GM23338 (cell line): ENCODE measurements around the gene AFF1. TPM values are rescaled to one million over a fixed set of nuclear protein-coding genes. Genes with fewer than 3 reads are reported as not detected.

ENCODE experiments used
- ATAC-seq: fragments of 200-7000 bp; cut with Tn5 transposase; 3 replicates; pipeline ENCODE4 v1.9.1; 2020
- DNase-seq: peaks from one replicate; pipeline ENCODE4 v3.0.0-alpha.2; 2015; ENCODE audit warnings: low spot score
- H2AFZ ChIP-seq: fragments of 200-600 bp; sonication (generic); 2 replicates; pipeline ENCODE4 v1.8.0; 2016; ENCODE audit warnings: antibody characterized with exemption, mild to moderate bottlenecking, moderate library complexity
- H3F3A ChIP-seq: fragments of 200-600 bp; sonication (generic); replicated peaks from 2 replicates; pipeline ENCODE4 v1.8.0; 2017; ENCODE audit warnings: antibody characterized with exemption, mixed run types, low read depth
- H3K27ac ChIP-seq: fragments of 200-600 bp; sonication (generic); 2 replicates; pipeline ENCODE4 v1.6.1; 2016; ENCODE audit warnings: low read depth
- H3K27me3 ChIP-seq: fragments of 200-600 bp; sonication (generic); 2 replicates; pipeline ENCODE4 v1.8.0; 2016; ENCODE audit warnings: mild to moderate bottlenecking, mixed run types, moderate library complexity; ENCODE audit not compliant: insufficient read depth
- H3K36me3 ChIP-seq: fragments of 200-600 bp; sonication (generic); 2 replicates; pipeline ENCODE4 v1.8.0; 2016; ENCODE audit warnings: mild to moderate bottlenecking; ENCODE audit not compliant: insufficient read depth
- H3K4me1 ChIP-seq: fragments of 200-600 bp; sonication (generic); 2 replicates; pipeline ENCODE4 v1.8.0; 2016; ENCODE audit warnings: mild to moderate bottlenecking, moderate library complexity; ENCODE audit not compliant: insufficient read depth
- H3K4me2 ChIP-seq: fragments of 200-600 bp; sonication (generic); 2 replicates; pipeline ENCODE4 v1.7.1; 2017; ENCODE audit warnings: mixed run types
- H3K4me3 ChIP-seq: fragments of 200-600 bp; sonication (generic); 2 replicates; pipeline ENCODE4 v1.6.1; 2016; ENCODE audit warnings: mixed run types
- H3K79me2 ChIP-seq: fragments of 200-600 bp; sonication (generic); replicated peaks from 2 replicates; pipeline ENCODE4 v1.8.0; 2017; ENCODE audit warnings: mild to moderate bottlenecking; ENCODE audit not compliant: insufficient read depth
- H3K9me2 ChIP-seq: fragments of 200-600 bp; sonication (generic); 2 replicates; pipeline ENCODE4 v1.8.0; 2017; ENCODE audit not compliant: insufficient read depth
- H4K20me1 ChIP-seq: fragments of 200-600 bp; sonication (generic); replicated peaks from 2 replicates; pipeline ENCODE4 v1.8.0; 2017; ENCODE audit warnings: mild to moderate bottlenecking; ENCODE audit not compliant: insufficient read depth
- H3K27ac Mint-ChIP-seq: 2 replicates; pipeline ENCODE4 v1.8.0; 2020; ENCODE audit warnings: inconsistent platforms, mild to moderate bottlenecking, moderate library complexity, mixed read lengths
- H3K27me3 Mint-ChIP-seq: 3 replicates; pipeline ENCODE4 v1.8.0; 2022; ENCODE audit warnings: low read depth, mild to moderate bottlenecking, moderate library complexity, mixed read lengths, inconsistent platforms; ENCODE audit not compliant: insufficient read depth, poor library complexity
- H3K36me3 Mint-ChIP-seq: 3 replicates; pipeline ENCODE4 v1.8.0; 2021; ENCODE audit warnings: low read depth, mild to moderate bottlenecking, inconsistent platforms, moderate library complexity, mixed read lengths
- H3K4me1 Mint-ChIP-seq: 3 replicates; pipeline ENCODE4 v1.8.0; 2020; ENCODE audit warnings: mild to moderate bottlenecking, inconsistent platforms, mixed read lengths
- H3K4me3 Mint-ChIP-seq: 3 replicates; pipeline ENCODE4 v1.8.0; 2021; ENCODE audit warnings: moderate library complexity, mild to moderate bottlenecking, inconsistent platforms, mixed read lengths
- H3K9me3 Mint-ChIP-seq: 3 replicates; pipeline ENCODE4 v1.8.0; 2020; ENCODE audit warnings: moderate library complexity, mild to moderate bottlenecking, inconsistent platforms, mixed read lengths
- CREB1 ChIP-seq: fragments of 250-450 bp; sonication (Bioruptor Pico); IDR thresholded peaks from 2 replicates; pipeline ENCODE4 v1.5.0; 2020; ENCODE audit warnings: low read depth, mild to moderate bottlenecking, moderate library complexity
- ETS1 ChIP-seq: IDR thresholded peaks from 2 replicates; pipeline ENCODE4 v1.6.1; 2016; ENCODE audit warnings: antibody characterized with exemption
- EZH2 ChIP-seq: fragments of 200-600 bp; sonication (generic); IDR thresholded peaks from one replicate; pipeline ENCODE4 v1.8.0; 2017; ENCODE audit warnings: antibody characterized with exemption, mild to moderate bottlenecking, low read depth; ENCODE audit not compliant: unreplicated experiment
- EZH2phosphoT487 ChIP-seq: fragments of 200-600 bp; sonication (generic); IDR thresholded peaks from one replicate; pipeline ENCODE4 v1.8.1; 2018; ENCODE audit warnings: antibody characterized with exemption; ENCODE audit not compliant: unreplicated experiment
- JUNB ChIP-seq: IDR thresholded peaks from one replicate; pipeline ENCODE4 v1.6.1; 2016; ENCODE audit warnings: antibody characterized with exemption; ENCODE audit not compliant: unreplicated experiment
- NANOG ChIP-seq: IDR thresholded peaks from 2 replicates; pipeline ENCODE4 v1.6.1; 2016; ENCODE audit warnings: antibody characterized with exemption, borderline replicate concordance
- POLR2AphosphoS5 ChIP-seq: IDR thresholded peaks from 2 replicates; pipeline ENCODE4 v1.6.1; 2016; ENCODE audit warnings: antibody characterized with exemption, low read depth
- REST ChIP-seq: IDR thresholded peaks from one replicate; pipeline ENCODE4 v1.6.1; 2018; ENCODE audit warnings: antibody characterized with exemption; ENCODE audit not compliant: unreplicated experiment
- STAT1 ChIP-seq: IDR thresholded peaks from one replicate; pipeline ENCODE4 v1.6.1; 2016; ENCODE audit warnings: antibody characterized with exemption; ENCODE audit not compliant: unreplicated experiment
- ZNF114 ChIP-seq: fragments of 250-450 bp; sonication (Bioruptor Pico); IDR thresholded peaks from 2 replicates; pipeline ENCODE4 v1.5.0; 2020; ENCODE audit warnings: mild to moderate bottlenecking, moderate library complexity
- ZNF462 ChIP-seq: fragments of 250-450 bp; sonication (Bioruptor Pico); IDR thresholded peaks from 2 replicates; pipeline ENCODE4 v1.5.0; 2020; ENCODE audit warnings: mild to moderate bottlenecking, moderate library complexity
- polyA plus RNA-seq: library from polyadenylated mRNA; unstranded; fragments of >200 nt; fragmentation: Nextera tagmentation; extraction: Ambion mirVana; gene quantifications from 2 replicates; pipeline ENCODE4 v1.2.1, GENCODE V29; 2016
- total RNA-seq: library from RNA; depleted of rRNA; stranded (reverse); fragments of >200 nt; shearing (Covaris generic); gene quantifications from 2 replicates; pipeline ENCODE4 v1.2.3, GENCODE V29; 2014

AFF1 gene
- total and polyA plus RNA-seq, 2 experiments from 2014 or later = 42.6 to 67.2 TPM

- ATAC-seq = no peak
Measured at GRCh38 chr4:87133183-87133582, 198.4 kb downstream of the AFF1 start.

GRCh38 chr4:87134122-87134521 is 199.3 kb downstream of the AFF1 start:
- H3K79me2 ChIP-seq = no peaks in the 10 kb centered on the region
- H4K20me1 ChIP-seq = 0 out of 2 replicates have a peak, but pooled peaks cover 3% of the 10 kb centered on the region
- no peak overlapping the region for H2AFZ ChIP-seq
- no peak for DNase-seq
- no peaks in the 10 kb centered on the region for H3F3A ChIP-seq
- H3K4me3 Mint-ChIP-seq = no peak overlapping the region
- H3K4me2 ChIP-seq = no peak overlapping the region
- ATAC-seq = no peak
- no peaks in the 10 kb centered on the region for H3K27me3 ChIP-seq
- no peaks in the 10 kb centered on the region for H3K4me1 ChIP-seq
- no peak overlapping the region for H3K4me3 ChIP-seq
- no peaks in the 10 kb centered on the region for H3K4me1 Mint-ChIP-seq
- H3K9me2 ChIP-seq = no peaks in the 10 kb centered on the region
- peaks cover 35% of the 10 kb centered on the region for H3K36me3 ChIP-seq
- no peaks in the 10 kb centered on the region for H3K27me3 Mint-ChIP-seq
- H3K9me3 Mint-ChIP-seq = no peaks in the 10 kb centered on the region
- peaks cover 56% of the 10 kb centered on the region for H3K36me3 Mint-ChIP-seq
- no peak overlapping the region for H3K27ac Mint-ChIP-seq
- no peak overlapping the region; the same call in 1 of the 2 replicates for H3K27ac ChIP-seq
- TF ChIP-seq ZNF462 (CRISPR knock-in tag) (no peak), REST (no peak), STAT1 (no peak), ZNF114 (CRISPR knock-in tag) (no peak), JUNB (no peak), NANOG (no peak), CREB1 (CRISPR knock-in tag) (no peak)

More at GRCh38 chr4:87133183-87133582, 198.4 kb downstream of the AFF1 start:
- H4K20me1 ChIP-seq = 0 out of 2 replicates have a peak, but pooled peaks cover 3% of the 10 kb centered on the region
- no peaks in the 10 kb centered on the region for H3K27me3 ChIP-seq
- H3K9me2 ChIP-seq = no peaks in the 10 kb centered on the region
- H3K36me3 ChIP-seq = peaks cover 37% of the 10 kb centered on the region
- Mint-ChIP-seq H3K36me3 (peaks cover 62% of the 10 kb centered on the region), H3K27me3 (no peaks in the 10 kb centered on the region), H3K4me1 (no peaks in the 10 kb centered on the region), H3K4me3 (no peak overlapping the region), H3K27ac (no peak overlapping the region), H3K9me3 (no peaks in the 10 kb centered on the region)
- TF ChIP-seq POLR2AphosphoS5 (no peak), EZH2phosphoT487 (no peak), ETS1 (no peak), JUNB (no peak), CREB1 (CRISPR knock-in tag) (no peak), ZNF114 (CRISPR knock-in tag) (no peak), EZH2 (no peak)
- no peaks in the 10 kb centered on the region for H3F3A ChIP-seq
- DNase-seq = no peak
- H3K4me1 ChIP-seq = no peaks in the 10 kb centered on the region
- H2AFZ ChIP-seq = no peak overlapping the region
- no peak overlapping the region for H3K4me2 ChIP-seq
- no peak overlapping the region for H3K4me3 ChIP-seq
- H3K27ac ChIP-seq = no peak overlapping the region
- no peaks in the 10 kb centered on the region for H3K79me2 ChIP-seq
